IPS-20b (cell line): ENCODE results near the gene ONECUT1.
"Not testable (repeated sequence)": the region's sequence is repeated elsewhere in the genome, so short reads cannot be mapped to it uniquely, and the experiment has no call there.

ENCODE experiments used
- H3K27ac ChIP-seq: one replicate; pipeline ENCODE4 v1.5.1; 2013; ENCODE audit warnings: low read length
- H3K27me3 ChIP-seq: 2 replicates; pipeline ENCODE4 v1.6.1; 2013; ENCODE audit warnings: mild to moderate bottlenecking, low read length, inconsistent platforms; ENCODE audit not compliant: insufficient read depth
- H3K36me3 ChIP-seq: 2 replicates; pipeline ENCODE4 v1.6.1; 2013; ENCODE audit warnings: low read depth, mild to moderate bottlenecking, inconsistent platforms, low read length, moderate library complexity; ENCODE audit not compliant: insufficient read depth
- H3K4me1 ChIP-seq: 2 replicates; pipeline ENCODE4 v1.6.1; 2013; ENCODE audit warnings: mild to moderate bottlenecking, control low read depth, inconsistent platforms, low read length, moderate library complexity; ENCODE audit not compliant: insufficient read depth
- H3K4me3 ChIP-seq: 2 replicates; pipeline ENCODE4 v1.5.1; 2013; ENCODE audit warnings: mild to moderate bottlenecking, low read length, inconsistent platforms
- H3K9ac ChIP-seq: 2 replicates; pipeline ENCODE4 v1.6.1; 2013; ENCODE audit warnings: low read depth, mild to moderate bottlenecking, inconsistent platforms, low read length, moderate library complexity
- H3K9me3 ChIP-seq: 2 replicates; pipeline ENCODE4 v1.6.1; 2013; ENCODE audit warnings: mild to moderate bottlenecking, low read depth, low read length, inconsistent platforms; ENCODE audit not compliant: insufficient read depth

ONECUT1 gene

DNA sequence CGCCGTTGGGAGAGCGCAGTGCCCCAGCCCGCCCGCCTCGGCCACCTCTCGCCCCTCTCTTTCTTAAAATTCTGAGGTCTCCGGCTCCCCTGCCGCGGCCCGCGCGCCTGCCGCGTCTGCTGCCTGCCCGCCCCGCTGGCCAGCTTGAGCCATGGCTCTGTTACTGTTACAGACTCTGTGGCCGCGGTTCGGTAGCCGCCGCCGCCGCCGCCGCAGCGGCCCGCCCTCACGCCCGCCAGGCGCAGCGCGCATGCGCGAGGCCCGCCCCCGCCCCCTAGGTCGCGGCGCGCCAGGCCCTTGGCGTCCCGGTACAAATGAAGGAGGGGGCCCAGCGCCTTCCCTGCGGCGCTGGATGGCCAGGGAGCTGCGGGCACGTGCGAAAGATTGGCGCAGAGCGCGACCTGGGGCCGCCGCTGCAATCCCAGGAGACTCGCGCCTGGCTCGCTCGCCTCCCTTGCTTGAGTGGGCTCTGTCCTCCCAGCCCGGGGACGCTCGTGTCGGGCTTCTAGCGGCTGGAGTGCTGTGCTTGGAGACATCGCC lies at the start of gene ONECUT1:
TSS of gene ONECUT1 (minus strand) at position 168 of the 540 bp plus-strand sequence. CDS start 452 bp downstream, outside the sequence.
- Histone ChIP-seq H3K27ac (no peak within 1 kb of the TSS), H3K27me3 (peaks cover 99% of the 10 kb centered on the region), H3K4me3 (peak within 1 kb of the TSS; percentile 63), H3K9ac (no peak within 1 kb of the TSS), H3K4me1 (peaks cover 34% of the 10 kb centered on the region), H3K36me3 (no peaks in the 10 kb centered on the region), H3K9me3 (no peaks in the 10 kb centered on the region)

DNA sequence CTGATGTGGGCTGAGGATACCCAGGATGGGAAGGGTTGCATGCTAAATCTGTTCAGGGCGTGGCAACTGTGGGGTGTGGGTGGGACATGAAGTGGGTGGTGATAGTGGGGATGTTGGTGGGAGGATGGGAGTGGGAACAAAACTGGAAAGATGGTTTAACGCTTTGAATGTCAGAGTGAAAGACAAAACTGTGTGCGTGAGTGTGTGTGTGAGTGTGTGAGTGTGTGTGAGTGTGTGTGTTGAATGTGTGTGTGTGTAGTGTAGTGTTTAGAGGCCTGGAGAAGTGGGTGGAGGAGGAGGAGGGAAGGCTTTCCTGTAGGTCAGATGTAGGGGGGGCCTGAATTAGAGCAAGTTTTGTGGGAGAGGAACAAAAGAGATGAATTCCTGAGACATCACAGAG lies 44.2 kb upstream of the ONECUT1 start:
- Histone ChIP-seq H3K27me3 (no peaks in the 10 kb centered on the region), H3K4me3 (no peak overlapping the region), H3K9ac (no peak overlapping the region), H3K4me1 (no peaks in the 10 kb centered on the region), H3K36me3 (no peaks in the 10 kb centered on the region), H3K27ac (no peak overlapping the region), H3K9me3 (no peaks in the 10 kb centered on the region)

DNA sequence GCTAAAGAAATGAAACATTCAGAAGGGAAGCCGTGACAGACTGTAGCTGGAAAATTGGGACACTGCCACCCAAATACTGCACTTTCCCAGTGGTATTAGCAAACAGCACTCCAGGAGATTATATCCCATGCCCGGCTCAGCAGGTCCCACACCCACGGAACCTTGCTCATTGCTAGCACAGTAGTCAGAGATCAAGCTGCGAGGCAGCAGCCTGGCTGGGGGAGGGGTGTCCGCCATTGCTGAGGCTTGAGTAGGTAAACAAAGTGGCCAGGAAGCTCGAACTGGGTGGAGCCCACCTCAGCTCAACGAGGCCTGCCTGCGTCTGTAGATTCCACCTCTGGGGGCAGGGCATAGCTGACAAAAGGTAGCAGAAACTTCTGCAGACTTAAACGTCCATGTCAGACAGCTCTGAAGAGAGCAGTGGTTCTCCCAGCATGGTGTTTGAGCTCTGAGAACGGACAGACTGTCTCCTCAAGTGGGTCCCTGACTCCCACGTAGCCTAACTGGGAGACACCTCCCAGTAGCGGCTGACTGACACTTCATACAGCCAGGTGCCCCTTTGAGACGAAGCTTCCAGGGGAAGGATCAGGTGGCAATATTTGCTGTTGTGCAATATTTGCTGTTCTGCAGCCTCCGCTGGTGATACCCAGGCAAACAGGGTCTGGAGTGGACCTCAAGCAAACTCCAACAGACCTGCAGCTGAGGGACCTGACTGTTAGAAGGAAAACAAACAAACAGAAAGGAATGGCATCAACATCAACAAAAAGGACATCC lies 34.2 kb upstream of the ONECUT1 start:
- not testable (repeated sequence) for H3K4me3 ChIP-seq, H3K9ac ChIP-seq, H3K4me1 ChIP-seq, H3K36me3 ChIP-seq, H3K27ac ChIP-seq, H3K27me3 ChIP-seq
- peaks cover 14% of the 10 kb centered on the region for H3K9me3 ChIP-seq

DNA sequence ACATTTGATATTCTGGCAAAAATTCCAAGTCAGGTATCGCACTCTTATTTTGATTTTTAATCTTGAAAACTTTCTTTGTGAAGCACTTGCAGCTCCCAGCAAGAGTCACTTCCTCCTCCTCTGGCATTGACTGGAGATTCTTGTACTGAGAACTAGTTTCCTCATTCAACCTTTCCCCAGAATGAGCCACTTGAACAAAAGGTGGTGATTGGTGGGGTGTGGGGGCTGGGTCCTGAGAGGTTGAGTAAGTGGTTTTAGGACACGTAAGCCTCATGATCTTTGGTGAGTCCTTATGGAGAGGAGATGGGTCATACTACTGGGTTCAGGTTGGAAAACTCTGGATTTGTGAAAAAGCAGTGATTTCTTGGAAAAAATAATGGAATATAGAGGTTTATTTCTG lies 32.3 kb upstream of the ONECUT1 start:
- Histone ChIP-seq H3K4me1 (peaks cover 9% of the 10 kb centered on the region; the same call in 1 of the 2 replicates), H3K27ac (no peak overlapping the region), H3K9ac (no peak overlapping the region), H3K4me3 (no peak overlapping the region), H3K9me3 (peaks cover 14% of the 10 kb centered on the region), H3K36me3 (no peaks in the 10 kb centered on the region), H3K27me3 (no peaks in the 10 kb centered on the region)

DNA sequence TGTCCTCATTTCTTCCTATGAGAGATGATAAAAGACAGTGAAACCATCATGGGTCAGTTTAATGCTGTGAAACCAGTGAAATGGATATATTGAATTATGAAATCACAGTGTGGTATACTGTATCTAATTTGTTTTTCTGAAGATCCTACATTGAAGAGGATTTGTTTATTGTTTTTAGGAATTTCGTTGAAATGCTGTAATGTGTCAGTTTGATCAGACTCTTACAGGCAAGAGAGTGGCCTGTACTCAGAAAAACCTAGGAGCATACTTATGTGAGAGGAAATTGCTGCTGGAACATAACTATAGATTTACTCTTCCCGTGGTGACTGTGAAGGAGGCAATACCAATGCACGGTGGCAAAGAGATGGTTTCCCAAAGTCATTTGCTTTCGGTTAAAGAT lies 29.1 kb upstream of the ONECUT1 start:
- Histone ChIP-seq H3K36me3 (no peaks in the 10 kb centered on the region), H3K27me3 (no peaks in the 10 kb centered on the region), H3K27ac (no peak overlapping the region), H3K9ac (no peak overlapping the region), H3K4me3 (no peak overlapping the region), H3K4me1 (peaks cover 9% of the 10 kb centered on the region; the same call in 1 of the 2 replicates), H3K9me3 (peaks cover 10% of the 10 kb centered on the region)

DNA sequence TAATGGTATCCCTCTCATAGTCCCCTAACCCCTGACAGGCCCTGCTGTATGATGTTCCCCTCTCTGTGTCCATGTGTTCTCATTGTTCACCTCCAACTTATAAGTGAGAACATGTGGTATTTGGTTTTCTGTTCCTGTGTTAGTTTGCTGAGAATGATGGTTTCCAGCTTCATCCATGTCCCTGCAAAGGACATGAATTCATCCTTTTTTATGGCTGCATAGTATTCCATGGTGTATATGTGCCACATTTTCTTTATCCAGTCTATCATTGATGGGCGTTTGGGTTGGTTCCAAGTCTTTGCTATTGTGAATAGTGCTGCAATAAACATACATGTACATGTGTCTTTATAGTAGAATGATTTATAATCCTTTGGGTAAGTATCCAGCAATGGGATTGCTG lies 25.8 kb upstream of the ONECUT1 start:
- not testable (repeated sequence) for H3K36me3 ChIP-seq, H3K9me3 ChIP-seq, H3K9ac ChIP-seq, H3K27me3 ChIP-seq, H3K4me3 ChIP-seq, H3K4me1 ChIP-seq, H3K27ac ChIP-seq

DNA sequence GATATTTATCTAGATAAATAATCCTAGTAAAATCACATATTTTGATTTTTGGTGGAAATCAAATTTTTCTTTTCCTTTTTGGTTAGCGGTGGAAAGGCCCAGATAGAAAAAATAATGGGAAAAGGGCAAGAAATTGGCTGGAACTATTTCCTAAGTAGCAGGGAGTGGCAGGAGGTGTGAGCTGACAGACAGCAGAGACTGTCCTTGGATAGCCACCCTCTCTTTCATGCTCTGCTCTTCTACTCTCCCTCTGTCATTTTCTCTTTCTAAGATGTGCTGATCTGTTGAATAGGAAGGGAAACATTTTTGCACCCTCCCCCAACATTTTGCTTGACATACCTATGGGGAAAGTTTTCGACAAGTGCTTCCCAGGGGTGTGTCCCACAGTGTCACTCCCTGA lies 18.9 kb upstream of the ONECUT1 start:
- H3K27me3 ChIP-seq, result peaks cover 40% of the 10 kb centered on the region; the same call in 1 of the 2 replicates

DNA sequence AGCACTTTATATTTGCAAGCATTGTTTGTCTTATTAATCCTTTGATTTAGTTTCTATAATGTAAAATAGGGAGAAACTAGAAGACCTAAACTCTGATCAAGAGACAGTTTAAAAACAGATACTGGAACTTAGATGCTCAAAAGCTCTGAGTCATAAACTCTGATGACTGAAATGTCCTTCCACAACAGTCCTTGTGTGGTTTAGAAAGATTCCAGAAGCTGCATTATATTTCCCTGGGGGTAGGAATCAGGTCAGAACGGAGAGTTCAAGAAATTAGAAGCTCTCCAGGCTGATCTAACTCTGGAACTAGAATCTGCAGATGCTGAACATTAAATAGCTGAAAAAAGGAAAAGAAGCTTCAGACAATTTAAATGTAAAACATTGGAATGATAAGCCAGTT lies 18.3 kb upstream of the ONECUT1 start:
- no peaks in the 10 kb centered on the region for H3K36me3 ChIP-seq
- H3K27ac ChIP-seq, result no peak overlapping the region
- peaks cover 46% of the 10 kb centered on the region for H3K27me3 ChIP-seq
- no peak overlapping the region for H3K9ac ChIP-seq
- H3K4me3 ChIP-seq, result no peak overlapping the region
- no peaks in the 10 kb centered on the region for H3K9me3 ChIP-seq
- H3K4me1 ChIP-seq, result peaks cover 9% of the 10 kb centered on the region; the same call in 1 of the 2 replicates

More for the DNA sequence above, 18.9 kb upstream of the ONECUT1 start:
- no peak overlapping the region for H3K9ac ChIP-seq
- no peak overlapping the region for H3K27ac ChIP-seq
- H3K4me3 ChIP-seq, result no peak overlapping the region
- no peaks in the 10 kb centered on the region for H3K36me3 ChIP-seq
- H3K9me3 ChIP-seq, result no peaks in the 10 kb centered on the region
- H3K4me1 ChIP-seq, result peaks cover 9% of the 10 kb centered on the region; the same call in 1 of the 2 replicates

DNA sequence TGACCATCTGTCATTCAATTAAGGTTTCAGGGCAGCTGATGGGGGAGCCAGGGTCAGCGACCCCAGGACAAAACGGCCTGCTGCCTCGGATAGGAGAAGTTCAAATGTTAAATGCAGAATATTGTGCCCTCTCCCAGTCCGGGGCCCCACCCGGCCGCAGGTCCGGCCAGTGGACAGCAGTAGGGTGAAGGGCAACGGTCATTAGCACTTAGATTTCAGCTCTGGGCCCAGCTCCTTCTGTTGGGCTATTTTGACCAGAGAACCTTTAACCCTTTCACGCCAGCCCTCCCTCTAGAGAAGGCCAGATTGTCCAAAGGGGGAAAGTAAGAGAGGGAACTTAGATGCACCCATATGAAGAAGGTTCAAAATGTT lies 16.1 kb upstream of the ONECUT1 start:
- Histone ChIP-seq H3K27ac (no peak overlapping the region), H3K4me1 (peaks cover 25% of the 10 kb centered on the region; the same call in 1 of the 2 replicates), H3K4me3 (peak overlapping the region; percentile 59; the same call in 1 of the 2 replicates), H3K9ac (peak overlapping the region; percentile 72; the same call in 1 of the 2 replicates), H3K9me3 (no peaks in the 10 kb centered on the region), H3K36me3 (no peaks in the 10 kb centered on the region), H3K27me3 (peaks cover 67% of the 10 kb centered on the region)

DNA sequence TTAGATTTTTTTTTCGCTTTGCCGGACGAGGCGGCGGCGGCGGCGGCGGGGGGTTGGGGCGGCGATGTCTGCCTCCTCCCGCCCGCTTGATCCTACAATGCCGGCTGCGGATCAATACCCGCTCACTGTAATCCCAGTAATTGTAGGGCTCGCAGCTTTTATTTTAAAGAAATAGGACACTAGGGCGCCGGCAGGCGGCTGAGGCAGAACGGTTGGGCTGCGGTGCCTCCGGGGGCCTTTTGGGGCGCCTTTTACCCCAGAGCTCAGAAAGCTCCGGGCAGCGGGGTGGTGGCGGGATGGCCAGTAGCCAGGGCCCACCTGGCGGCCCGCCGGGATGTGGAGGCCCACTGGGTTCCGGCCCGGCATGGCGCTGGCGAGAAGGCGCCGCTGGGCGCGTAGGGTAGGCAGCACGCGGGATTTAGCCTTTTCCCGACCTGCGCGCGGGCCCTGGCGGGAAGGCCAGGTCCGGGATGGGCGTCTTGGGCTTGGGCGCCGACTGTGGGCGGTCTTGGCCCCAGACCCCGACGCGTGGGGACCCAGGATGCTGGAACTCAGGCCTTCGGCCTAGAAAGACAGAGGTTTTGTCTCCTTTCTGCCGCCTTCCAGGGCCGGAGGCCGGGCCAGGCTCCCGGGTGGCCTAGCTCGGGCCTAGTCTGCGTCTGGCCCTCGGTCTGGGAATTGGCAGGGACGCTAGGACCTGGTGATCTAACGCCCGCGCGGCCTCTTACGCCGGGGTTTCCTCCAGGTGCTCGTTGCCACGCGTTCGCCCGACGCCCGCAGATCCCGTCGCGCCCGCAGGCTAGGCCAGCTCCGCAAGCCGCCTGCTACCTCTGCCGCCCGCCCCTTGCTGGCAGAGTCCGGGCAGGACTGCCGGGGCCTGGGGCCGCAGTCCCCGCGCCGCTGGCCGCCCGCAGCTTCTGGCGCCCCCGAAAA lies 15.5 kb upstream of the ONECUT1 start:
- Histone ChIP-seq H3K27me3 (peaks cover 70% of the 10 kb centered on the region), H3K27ac (no peak overlapping the region), H3K9me3 (no peaks in the 10 kb centered on the region), H3K4me1 (peaks cover 26% of the 10 kb centered on the region; the same call in 1 of the 2 replicates), H3K36me3 (peaks cover 3% of the 10 kb centered on the region; the same call in 1 of the 2 replicates), H3K4me3 (peak overlapping the region; percentile 59; the same call in 1 of the 2 replicates), H3K9ac (peak overlapping the region; percentile 72; the same call in 1 of the 2 replicates)

DNA sequence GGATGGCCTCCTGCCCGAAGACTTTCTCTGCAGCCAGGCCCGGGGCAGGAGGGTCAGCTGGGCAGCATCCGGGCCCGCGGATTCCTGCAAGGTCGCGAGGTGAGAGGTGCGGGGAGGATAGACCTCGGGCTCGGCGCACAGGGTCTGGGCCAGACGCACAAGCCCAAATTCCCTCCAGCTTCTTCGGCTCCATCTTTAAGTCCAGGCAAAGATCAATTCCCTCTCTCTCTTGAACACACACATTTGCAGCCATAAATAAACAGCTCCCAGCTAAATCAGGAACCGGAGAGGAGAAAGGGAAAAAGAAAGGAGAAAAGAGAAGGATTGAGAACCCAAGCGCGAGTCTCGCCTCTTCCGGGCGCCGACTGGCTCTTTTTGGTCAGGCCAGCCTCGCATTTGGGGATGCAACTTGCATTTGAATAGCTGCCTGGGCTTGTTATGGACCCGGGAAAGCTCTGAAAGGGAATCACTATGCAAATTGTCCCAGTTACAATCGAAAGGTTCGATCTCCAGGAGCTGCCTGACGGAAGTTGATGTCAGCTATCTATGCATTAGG lies 14.5 kb upstream of the ONECUT1 start:
- peak overlapping the region; percentile 67 for H3K4me3 ChIP-seq
- H3K9ac ChIP-seq, result peak overlapping the region; percentile 70; the same call in 1 of the 2 replicates
- H3K4me1 ChIP-seq, result peaks cover 26% of the 10 kb centered on the region; the same call in 1 of the 2 replicates
- no peak overlapping the region for H3K27ac ChIP-seq
- H3K27me3 ChIP-seq, result peaks cover 78% of the 10 kb centered on the region
- H3K36me3 ChIP-seq, result peaks cover 8% of the 10 kb centered on the region; the same call in 1 of the 2 replicates
- no peaks in the 10 kb centered on the region for H3K9me3 ChIP-seq
